ENCODE data around the gene MERTK.

- TF ChIP-seq POLR2A (IDR thresholded peaks at IDR 0.05) (no peak), CTCF (IDR thresholded peaks at IDR 0.05) (peak in 2 of 6 experiments; percentile 10 to 16)
Observed at GRCh38 chr2:111919365-111919764, 21.0 kb downstream of the MERTK start.
